ENCODE measurements around the gene ETV3L.

ETV3L gene

DNA sequence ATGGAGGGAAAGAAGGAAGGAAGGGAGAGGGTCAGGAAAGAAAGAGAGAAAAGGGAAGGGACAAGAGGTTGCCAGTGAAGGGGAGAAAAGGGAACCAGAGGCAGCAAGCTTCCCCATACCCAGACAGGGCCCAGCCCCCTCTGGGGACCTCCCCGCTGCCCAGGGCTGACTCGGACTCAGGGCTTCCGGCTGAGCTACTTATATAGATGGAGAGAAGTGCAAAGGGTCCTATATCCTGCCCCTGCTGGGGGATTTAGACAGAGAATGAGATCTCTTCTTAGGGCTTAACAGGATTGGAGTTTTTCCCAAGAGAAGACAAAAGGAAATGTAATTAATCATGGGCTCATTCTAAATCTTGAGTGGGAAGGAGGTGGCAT is at the start of gene ETV3L:
TSS of gene ETV3L (minus strand) at position 176 of the 377 bp plus-strand sequence. CDS start 285 bp downstream, outside the sequence.
- peak; percentile 31 for DNase-seq

DNA sequence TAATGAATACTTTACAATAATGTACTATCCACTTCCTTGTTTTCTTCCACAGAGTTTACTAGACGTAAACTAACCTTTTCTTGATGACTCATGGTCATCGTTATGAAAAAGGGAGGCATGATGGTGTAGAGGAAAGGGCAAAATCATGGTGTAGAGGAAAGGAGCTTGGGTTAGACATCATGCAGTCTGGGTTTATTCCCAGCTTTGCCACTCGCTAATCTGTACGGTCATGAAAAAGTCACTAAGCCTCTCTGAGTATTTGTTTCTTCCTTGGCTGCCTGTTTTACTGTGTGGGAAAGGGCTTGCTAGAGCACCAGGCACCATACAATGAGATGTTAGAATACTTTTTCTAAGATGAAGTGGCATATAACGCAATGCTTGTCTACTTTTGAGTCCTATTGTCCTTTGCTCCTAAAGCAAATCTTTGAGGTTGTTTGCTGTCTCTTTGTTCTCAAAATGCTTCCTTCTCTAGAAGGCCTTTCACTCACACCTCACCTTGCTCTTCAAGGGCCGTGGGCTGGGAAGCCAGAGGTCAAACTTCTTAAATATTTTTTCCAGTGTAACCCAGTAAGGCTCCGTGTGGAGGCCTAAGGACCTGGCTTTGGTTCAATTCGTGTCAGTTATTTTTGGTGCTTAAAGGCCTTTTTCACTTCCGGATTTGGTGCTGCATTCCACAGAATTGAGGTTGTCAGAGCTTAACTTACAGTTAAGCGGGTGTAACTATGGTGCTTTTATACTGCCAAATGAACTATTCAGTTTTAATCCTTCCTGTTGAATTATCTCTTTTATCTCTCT is 48.5 kb upstream of the ETV3L start:
- DNase-seq: peak; percentile 90

DNA sequence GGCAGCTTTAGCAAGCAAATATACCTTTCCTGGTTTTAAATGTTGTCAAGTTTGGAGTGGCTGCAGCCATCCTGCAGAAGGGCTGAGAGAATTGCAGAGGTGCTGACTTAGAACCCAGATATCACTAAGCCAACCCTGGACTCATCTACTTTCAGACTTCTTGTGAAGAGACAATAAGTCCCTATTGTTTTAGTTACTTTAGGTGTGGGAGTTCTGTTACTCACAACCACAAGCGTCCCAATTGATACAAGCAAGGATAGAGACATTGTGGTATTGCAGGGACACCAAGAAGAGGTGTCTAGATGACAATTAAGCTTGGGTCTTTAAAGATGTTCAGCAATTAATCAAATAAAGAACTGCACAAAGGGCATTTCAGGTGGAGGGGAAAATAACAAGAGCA is 47.4 kb upstream of the ETV3L start:
- no peak for DNase-seq

DNA sequence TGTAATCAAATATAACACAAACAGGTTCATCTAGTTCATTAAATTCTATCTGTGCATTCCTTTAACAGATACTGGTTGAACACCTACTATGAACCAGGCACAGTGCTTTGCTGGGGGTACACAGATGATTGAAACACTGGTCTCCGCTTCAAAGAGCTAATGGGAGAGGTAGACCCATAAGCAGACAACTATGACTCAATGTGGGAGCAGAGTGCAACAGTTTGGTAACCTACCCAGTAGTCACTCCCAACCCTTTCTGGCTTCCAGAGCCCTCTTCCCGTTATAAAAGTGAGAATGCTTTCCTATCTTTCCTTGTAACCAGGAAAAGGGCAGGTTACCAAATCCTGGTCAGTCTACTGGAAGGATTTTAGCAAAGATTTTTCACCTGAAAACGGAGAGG is 46.6 kb upstream of the ETV3L start:
- DNase-seq: no peak

DNA sequence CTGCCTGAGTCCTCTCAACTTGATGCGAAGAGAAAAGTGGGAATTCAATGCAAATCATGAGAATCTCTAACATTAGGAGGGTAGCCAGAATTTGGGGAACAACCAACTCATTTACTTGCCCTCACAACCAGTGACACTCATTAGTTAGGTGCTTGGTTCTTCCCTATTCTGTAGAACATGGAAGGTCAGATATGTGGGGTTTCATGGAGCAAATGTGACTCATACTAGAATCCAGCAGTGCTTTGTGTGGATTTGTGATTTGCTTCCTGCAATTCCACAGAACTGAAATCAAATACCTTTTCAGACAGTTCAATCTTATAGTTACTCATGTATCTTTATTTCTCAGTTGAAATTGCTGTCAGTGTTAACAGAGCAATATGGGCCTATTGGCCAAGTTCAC is 45.5 kb upstream of the ETV3L start:
- no peak for DNase-seq

DNA sequence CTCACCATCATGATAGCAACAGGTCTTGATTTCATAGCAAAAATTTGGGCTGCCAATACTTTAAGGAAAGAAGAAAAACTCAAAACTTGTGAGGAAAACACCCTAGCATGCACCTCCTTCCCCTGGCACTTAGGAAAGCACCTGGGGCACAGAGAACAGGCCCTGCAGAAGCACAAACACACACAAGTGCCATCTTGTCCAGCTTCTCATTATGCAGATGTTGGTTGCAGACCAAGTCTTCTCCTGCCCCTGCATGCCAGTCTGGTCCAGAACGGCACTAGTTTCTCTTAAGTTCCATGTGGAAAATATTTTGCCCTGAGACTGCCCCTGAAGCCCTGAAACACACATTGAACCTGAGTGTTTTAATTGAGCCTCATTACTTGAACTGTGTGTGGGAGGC is 44.9 kb upstream of the ETV3L start:
- no peak for DNase-seq

DNA sequence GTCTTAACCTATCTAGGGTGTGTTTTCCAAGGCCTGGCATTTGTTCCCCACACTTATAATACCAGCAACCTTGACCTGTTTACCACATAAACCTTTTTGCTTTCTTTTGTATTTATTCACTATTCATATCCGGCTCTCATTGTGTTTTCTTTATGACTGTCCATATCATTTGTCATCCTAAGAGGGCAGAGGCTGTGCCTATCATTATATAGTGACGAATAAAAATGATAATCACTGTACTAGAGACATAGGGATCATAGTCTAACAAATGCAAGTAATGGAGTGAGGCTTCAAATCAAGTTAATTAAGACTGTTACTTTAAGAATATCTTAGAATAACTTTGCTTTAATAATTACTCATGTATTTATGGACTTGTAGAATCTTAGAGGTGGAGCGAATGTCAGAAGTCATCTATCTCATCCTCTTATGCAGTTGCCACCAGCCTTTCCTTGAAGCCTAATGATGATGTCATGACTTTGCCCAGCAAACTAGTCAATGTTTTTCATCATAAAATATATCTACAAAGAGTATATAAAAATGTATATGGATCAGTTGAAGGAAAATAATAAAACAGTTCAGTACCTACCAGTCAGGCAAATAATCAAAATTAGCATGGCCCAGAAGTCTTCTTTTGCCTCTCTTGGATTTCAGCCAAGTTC is 43.3 kb upstream of the ETV3L start:
- DNase-seq: no peak

DNA sequence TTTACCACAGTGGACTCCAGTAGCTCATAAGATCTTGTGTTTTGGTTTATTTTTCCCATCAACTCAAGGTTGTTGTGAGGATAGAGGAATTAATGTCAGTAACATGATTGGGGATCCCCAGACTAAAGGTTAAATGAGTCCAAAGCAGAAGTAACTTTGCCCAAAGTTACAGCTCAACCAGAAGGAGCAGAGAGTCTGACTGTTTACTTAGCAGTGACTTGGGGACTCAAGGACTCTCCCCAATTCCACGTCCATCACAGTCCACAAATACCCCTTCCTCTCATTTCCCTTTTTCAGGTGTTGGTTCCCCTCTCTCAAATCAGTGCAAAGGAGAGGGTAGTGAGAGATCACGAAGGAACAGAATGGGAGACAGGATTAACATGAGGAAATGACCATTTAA is 42.6 kb upstream of the ETV3L start:
- DNase-seq: no peak

DNA sequence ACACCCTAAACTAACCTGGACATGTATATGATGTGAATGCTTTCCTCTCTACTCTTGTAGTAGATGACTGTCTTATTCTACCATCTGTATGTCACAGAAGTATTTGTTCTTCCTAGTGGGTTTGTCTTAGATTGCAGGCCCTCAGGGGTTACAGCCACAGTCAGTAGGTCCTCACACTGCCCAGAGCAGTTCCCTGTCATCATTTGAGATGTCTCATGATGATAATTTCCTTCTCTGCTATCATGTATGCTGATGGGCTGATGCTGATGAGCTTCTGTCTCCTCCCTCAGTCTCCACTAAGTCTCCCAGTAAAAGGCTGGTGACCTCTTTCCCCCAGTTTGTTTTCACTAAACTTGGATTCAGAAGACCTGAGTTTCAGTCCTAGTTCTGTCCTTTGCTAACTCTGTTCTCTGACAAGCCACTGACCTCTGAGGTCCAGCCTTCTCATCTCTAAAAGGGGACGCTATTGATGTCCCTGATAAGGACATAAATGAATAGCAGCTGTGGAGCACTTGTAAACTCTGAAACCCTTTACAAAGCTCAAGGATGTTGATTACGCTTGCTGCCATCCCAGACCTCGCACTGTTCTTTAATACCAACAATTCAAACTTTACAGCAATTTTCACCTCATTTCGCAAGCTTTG is 41.7 kb upstream of the ETV3L start:
- no peak for DNase-seq

DNA sequence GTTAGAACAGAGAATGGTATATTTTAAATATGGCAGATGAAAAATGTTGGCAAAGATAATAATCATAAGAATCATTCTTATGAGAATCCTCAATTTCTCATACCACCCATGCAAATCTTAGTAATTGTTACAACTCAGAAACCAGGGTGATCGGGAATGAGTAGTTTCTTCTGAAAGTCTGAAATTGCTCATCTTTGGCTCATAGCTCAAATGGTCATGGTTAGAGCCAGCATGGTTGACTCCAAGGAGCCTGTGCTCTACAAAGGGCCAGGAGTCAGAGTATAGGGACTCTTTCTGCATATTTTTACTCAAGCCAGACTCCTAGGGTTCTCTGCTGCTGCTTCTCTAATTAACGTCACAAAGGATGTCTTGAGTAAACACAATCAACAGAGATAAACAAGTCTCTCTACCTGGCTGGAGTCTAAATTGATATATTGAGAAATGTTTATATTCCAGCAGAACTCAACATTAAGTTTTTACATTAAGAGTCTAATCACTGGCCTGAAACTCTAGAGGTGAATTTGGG is 40.5 kb upstream of the ETV3L start:
- no peak for DNase-seq

DNA sequence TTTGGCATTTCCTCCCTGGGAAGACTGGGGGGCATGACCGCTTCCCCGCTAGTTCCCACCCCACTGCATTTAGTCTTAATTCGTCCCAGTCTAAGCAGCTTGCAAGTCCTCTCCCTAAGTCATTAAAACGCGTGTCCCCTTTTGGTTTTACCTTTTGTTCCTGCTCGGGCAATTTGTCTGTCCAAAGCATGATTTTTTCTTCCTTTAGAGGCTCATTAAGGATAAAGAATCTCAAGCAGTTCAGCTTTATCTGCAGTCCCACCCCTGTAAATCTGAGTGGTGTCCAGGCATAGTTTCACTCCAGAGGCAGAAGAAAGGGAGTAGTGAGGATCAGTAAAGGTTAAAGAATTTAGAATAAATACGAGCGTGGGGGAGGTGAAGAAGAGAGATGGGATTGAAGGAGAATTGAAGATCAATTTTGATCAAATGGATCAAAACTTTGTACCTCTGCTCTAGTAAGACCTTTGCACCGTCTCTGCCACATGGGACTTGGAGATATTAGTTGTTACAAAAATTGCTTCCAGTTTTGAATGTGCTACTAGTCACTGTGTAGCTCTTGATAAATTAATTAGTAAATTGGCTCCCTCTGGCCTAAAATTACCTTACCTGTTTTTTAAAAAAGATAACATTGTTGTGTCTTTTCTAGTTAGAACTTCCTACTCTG is 39.6 kb upstream of the ETV3L start:
- no peak for DNase-seq

DNA sequence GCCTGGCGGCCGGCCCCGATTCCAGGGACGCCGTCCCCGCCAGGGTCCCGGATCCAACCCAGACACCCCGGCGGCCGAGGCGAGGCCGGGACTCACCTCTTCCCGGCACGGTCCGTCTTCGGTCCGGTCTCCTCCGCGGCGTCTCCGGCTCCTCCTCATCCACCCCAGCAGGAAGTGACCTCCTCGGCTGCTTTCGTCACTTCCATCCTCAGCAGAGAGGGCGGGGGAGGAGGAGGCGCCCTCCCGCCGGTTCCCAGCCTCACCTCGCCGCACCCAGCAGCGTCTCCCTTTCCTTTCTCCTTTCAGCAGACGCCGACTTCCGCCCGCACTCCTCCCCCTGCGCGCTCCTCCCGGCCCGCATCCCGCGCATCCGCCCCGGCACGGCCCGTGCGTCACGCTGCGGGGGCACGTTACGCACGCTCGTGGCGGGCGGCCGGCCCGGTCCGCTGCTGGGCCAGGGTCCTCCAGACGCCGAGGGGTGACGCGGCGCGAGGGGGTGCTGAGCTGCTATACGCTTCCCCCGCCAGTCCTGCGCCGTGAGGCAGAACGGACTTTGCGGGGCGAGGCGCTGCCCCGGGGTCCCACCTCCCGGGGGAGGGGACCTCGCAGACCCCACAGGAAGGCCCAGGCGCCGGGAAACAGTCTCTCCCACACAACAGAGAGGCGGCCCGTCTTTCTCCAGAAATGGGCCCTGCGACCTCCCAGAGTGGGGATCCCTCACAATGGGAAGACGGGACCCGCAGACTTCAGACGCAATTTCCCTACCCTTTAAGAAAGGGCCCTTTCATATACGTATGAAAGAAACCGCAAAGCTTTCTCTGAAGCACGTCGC is 38.8 kb upstream of the ETV3L start, which contains the start of gene ETV3:
TSS of gene ETV3 (minus strand) at position 176 of the 832 bp plus-strand sequence. CDS start 2,043 bp downstream, outside the sequence.
- peak; percentile 87 for DNase-seq

DNA sequence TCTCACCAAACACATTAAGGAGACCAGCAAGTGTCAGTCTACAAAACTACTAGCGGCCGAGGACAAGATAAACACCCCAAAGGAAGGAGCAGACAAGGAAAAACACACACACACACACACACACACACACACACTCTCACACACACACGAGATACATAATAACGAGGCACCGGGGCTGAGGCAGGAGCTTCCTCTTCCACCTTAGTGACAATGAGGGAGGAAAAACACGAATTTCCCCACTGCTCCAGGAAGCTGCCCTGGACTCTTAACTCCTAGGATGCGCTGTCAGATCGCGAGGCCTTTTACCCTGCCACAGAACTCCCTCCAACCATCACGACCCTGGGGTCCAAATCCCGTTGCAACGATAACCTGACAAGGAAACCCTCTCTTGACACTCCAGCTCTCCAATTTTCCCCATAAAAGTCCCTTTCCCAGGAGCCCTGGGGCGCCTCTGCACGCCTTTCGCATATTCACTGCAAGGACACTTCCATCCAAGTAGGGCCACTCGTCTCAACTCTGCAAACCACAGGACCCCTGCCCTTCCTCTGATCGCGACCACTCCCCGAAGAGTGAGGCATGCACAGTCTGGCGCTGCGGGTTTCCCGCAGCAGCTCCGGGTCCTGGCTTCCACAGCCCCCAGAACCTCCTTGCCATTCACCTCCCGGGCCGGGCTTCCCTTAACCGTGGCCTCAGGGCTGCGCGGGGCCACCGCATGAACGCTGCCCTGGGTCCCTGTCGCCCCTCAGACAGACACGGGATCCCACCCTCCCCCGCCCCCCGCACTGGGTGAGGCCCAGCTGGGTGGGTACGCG is 38.0 kb upstream of the ETV3L start:
- peak; percentile 43 for DNase-seq

DNA sequence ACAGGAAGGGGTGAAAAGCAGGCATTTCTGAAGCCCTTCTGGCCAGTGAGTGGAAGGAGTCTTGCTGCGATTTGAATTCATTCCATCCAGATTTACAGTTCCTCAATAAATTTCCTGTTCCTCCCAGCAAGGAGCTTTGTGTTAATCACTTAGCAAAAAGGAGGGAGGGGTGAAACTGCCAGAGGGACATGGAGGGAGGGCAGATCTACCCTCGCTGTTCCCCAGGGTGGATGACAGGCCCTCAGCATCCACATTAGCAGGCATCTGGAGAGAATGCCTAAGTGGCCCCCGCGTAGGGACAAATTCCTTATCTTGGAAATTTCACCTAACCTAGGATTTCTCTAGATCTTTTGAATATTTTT is 37.4 kb upstream of the ETV3L start:
- peak; percentile 36 for DNase-seq

DNA sequence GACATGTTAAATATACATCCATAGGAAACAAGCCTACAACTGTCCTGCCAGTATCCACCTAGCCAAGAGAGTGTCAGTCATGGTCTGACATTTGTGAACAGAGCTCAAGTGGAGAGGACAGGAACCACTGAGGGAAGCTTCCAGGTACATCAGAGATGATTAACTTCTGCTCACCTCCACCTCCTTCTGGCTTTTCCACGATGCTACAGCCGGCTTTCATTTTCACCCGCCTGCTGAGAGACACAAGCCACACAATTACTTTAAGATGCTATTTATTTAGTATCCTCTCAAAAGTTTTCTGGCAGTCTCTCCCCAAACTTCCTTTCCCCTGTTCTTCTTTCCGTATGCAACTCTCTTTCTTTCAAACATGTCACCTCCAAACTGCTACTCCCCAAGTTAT is 36.5 kb upstream of the ETV3L start:
- DNase-seq: no peak

DNA sequence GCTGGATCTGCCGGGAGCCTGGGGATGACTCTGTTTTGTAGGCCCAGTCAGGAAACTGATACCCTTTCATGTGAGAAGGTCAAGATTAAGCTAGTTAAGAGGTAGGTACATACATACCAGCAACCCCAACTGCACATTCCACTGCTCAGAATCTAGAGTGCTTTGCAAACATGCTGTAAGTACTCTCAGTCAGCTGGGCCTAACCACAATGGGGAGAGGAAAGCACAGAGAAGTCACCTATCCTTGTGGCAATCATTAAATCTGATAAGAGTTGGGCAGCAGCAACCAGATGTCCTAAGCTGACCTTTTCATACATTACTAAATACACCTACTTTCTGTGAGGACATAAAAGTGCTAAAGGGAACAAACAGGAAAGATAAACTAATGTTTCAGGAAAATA is 36.0 kb upstream of the ETV3L start:
- DNase-seq: no peak

DNA sequence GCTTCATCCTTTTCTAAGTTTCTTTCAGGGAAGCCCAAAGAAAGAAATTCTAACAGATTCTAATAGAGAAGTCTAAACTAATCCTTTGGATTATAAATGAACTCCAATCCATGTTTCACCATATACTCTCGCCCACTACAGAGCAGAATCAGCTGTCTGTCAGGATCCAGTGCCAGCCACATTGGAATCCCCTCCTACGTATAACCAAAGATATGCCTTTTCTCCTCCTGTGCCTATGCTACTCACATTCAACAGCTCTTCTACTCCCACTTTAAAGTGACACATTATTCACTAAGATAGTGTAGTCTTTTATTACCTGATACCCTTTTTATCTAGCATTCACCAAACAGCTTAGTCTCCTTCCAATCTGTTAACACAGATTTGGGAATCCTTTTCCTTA is 35.5 kb upstream of the ETV3L start:
- no peak for DNase-seq

DNA sequence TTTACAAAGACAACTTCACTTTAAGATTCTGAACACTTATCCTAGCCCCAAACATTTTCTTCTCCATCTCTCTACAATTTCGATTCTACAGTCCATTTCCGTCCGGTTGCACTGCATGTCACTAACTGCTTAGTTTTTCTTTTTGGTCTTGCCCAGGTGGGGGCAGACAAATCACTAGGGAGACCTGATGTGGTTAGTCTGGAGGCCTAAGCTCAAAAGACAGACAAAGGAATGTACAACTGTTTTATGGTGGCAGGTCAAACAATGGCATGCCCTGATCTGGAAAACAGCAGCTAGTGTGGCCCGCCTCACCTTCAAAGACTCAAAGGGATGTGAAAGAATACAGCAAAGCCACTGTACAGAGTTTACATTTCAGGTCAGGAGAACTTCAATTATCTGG is 34.8 kb upstream of the ETV3L start:
- DNase-seq: no peak

DNA sequence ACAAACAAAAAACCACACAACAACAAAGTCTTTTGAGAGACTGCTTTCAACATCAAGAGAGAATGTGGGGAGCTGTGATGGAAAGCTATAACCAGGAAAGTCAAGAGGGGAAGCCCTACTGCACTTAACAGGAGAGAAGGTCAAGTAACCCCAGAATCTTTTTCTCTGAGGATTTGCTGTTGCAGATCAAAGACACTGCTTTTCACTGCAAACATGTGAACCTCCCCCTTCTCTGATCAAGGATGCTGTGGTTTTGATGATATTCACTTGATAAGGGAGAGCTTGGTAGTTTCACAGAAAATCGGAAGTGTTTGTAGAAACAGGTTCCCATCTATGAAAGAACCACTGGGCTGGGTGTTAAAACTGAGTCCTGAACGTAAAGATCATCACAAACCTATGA is 33.8 kb upstream of the ETV3L start:
- DNase-seq: no peak

DNA sequence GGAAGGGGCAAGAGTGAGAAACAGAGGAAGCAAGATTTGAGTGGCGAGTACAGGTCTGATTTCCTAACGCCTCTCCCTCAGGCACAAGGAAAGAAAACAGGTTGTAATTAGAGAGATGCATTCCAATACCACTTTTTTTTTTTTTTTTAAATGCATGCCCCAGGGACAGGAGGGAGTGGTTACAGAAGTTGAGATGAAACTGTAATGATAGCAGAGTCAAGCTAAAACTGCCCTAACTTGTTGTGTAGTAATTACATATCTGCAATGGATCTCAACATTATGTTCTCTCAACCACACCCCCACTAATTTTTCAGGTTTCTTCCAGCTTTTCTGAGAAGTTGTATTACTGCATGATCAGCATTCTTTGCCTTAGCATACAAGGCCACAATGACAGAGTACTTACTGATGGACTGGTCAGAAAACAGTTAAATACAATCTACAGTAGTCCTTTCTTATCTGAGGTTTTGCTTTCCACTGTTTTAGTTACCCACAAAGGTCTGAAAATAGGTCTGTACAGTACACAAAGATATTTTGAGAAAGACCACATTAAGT is 33.1 kb upstream of the ETV3L start:
- no peak for DNase-seq

DNA sequence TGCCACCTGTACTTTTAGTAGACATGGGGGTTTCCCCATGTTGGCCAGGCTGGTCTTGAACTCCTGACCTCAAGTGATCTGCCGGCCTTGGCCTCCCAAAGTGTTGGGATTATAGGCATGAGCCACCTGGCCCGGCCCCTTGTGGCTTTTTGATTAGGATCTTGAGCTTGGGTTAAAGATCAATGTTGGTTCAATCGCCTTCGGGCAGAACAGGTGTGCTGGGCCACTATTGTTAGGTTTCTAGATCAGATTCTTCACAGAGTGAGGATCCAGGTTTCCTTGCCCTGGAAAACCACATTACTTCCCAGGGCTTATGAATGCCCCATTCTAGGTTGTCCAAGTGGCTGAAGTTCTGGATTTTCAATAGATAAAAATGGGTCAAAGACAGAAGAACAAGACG is 32.5 kb upstream of the ETV3L start:
- no peak for DNase-seq
